Measurements from ENCODE around the gene ENPEP. TPM values are rescaled to one million over a fixed set of nuclear protein-coding genes. Genes with fewer than 3 reads are reported as not detected.

The ENPEP gene
- total and polyA plus RNA-seq, 2 of the 13 experiments (the other 11 are each of a cell fraction or from before 2014, with no cell fraction given) = not detected

- TF ChIP-seq, protein P1, sequence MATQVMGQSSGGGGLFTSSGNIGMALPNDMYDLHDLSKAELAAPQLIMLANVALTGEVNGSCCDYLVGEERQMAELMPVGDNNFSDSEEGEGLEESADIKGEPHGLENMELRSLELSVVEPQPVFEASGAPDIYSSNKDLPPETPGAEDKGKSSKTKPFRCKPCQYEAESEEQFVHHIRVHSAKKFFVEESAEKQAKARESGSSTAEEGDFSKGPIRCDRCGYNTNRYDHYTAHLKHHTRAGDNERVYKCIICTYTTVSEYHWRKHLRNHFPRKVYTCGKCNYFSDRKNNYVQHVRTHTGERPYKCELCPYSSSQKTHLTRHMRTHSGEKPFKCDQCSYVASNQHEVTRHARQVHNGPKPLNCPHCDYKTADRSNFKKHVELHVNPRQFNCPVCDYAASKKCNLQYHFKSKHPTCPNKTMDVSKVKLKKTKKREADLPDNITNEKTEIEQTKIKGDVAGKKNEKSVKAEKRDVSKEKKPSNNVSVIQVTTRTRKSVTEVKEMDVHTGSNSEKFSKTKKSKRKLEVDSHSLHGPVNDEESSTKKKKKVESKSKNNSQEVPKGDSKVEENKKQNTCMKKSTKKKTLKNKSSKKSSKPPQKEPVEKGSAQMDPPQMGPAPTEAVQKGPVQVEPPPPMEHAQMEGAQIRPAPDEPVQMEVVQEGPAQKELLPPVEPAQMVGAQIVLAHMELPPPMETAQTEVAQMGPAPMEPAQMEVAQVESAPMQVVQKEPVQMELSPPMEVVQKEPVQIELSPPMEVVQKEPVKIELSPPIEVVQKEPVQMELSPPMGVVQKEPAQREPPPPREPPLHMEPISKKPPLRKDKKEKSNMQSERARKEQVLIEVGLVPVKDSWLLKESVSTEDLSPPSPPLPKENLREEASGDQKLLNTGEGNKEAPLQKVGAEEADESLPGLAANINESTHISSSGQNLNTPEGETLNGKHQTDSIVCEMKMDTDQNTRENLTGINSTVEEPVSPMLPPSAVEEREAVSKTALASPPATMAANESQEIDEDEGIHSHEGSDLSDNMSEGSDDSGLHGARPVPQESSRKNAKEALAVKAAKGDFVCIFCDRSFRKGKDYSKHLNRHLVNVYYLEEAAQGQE (IDR thresholded peaks at IDR 0.05; ENCODE audit: borderline replicate concordance in 1 of 2, low read depth in 1 of 2, low read length in 2 of 2) = no peak
- TF ChIP-seq RAD21 (CRISPR knock-in tag; IDR thresholded peaks at IDR 0.05) = peak; percentile 53; the same call in 1 of the 2 replicates
- no peak for TF ChIP-seq SETDB1 (CRISPR knock-in tag; IDR thresholded peaks at IDR 0.05; ENCODE audit: borderline replicate concordance)
- TF ChIP-seq CHD4 (IDR thresholded peaks at IDR 0.05; ENCODE audit: borderline replicate concordance, low read length) = no peak
- no peak for TF ChIP-seq DR1 (CRISPR knock-in tag; IDR thresholded peaks at IDR 0.05)
- no peak for TF ChIP-seq GPN1 (CRISPR knock-in tag; IDR thresholded peaks at IDR 0.05; ENCODE audit: borderline replicate concordance)
- no peak for TF ChIP-seq ZNF558 (CRISPR knock-in tag; IDR thresholded peaks at IDR 0.05; ENCODE audit: borderline replicate concordance)
- TF ChIP-seq MEIS2 (CRISPR knock-in tag; IDR thresholded peaks at IDR 0.05) = no peak
- TF ChIP-seq GPBP1L1 (CRISPR knock-in tag; IDR thresholded peaks at IDR 0.05) = no peak
- TF ChIP-seq ZC3H13 (CRISPR knock-in tag; IDR thresholded peaks at IDR 0.05) = no peak
- TF ChIP-seq, protein P2, sequence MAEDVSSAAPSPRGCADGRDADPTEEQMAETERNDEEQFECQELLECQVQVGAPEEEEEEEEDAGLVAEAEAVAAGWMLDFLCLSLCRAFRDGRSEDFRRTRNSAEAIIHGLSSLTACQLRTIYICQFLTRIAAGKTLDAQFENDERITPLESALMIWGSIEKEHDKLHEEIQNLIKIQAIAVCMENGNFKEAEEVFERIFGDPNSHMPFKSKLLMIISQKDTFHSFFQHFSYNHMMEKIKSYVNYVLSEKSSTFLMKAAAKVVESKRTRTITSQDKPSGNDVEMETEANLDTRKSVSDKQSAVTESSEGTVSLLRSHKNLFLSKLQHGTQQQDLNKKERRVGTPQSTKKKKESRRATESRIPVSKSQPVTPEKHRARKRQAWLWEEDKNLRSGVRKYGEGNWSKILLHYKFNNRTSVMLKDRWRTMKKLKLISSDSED (CRISPR knock-in tag; IDR thresholded peaks at IDR 0.05) = no peak
- no peak for TF ChIP-seq MIER3 (CRISPR knock-in tag; IDR thresholded peaks at IDR 0.05; ENCODE audit: borderline replicate concordance)
- TF ChIP-seq, protein P3, sequence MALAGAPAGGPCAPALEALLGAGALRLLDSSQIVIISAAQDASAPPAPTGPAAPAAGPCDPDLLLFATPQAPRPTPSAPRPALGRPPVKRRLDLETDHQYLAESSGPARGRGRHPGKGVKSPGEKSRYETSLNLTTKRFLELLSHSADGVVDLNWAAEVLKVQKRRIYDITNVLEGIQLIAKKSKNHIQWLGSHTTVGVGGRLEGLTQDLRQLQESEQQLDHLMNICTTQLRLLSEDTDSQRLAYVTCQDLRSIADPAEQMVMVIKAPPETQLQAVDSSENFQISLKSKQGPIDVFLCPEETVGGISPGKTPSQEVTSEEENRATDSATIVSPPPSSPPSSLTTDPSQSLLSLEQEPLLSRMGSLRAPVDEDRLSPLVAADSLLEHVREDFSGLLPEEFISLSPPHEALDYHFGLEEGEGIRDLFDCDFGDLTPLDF (CRISPR knock-in tag; IDR thresholded peaks at IDR 0.05) = no peak
- no peak for TF ChIP-seq ZGPAT (CRISPR knock-in tag; IDR thresholded peaks at IDR 0.05)
- TF ChIP-seq, protein P4, sequence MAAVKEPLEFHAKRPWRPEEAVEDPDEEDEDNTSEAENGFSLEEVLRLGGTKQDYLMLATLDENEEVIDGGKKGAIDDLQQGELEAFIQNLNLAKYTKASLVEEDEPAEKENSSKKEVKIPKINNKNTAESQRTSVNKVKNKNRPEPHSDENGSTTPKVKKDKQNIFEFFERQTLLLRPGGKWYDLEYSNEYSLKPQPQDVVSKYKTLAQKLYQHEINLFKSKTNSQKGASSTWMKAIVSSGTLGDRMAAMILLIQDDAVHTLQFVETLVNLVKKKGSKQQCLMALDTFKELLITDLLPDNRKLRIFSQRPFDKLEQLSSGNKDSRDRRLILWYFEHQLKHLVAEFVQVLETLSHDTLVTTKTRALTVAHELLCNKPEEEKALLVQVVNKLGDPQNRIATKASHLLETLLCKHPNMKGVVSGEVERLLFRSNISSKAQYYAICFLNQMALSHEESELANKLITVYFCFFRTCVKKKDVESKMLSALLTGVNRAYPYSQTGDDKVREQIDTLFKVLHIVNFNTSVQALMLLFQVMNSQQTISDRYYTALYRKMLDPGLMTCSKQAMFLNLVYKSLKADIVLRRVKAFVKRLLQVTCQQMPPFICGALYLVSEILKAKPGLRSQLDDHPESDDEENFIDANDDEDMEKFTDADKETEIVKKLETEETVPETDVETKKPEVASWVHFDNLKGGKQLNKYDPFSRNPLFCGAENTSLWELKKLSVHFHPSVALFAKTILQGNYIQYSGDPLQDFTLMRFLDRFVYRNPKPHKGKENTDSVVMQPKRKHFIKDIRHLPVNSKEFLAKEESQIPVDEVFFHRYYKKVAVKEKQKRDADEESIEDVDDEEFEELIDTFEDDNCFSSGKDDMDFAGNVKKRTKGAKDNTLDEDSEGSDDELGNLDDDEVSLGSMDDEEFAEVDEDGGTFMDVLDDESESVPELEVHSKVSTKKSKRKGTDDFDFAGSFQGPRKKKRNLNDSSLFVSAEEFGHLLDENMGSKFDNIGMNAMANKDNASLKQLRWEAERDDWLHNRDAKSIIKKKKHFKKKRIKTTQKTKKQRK (IDR thresholded peaks at IDR 0.05; ENCODE audit: low read length) = no peak
Observed at GRCh38 chr4:110516106-110516922, 40.4 kb downstream of the ENPEP start (continued).

All from HepG2 (cell line).